CD14-positive monocyte (primary cell): ENCODE measurements around the gene SNX15. TPM values are rescaled to one million over a fixed set of nuclear protein-coding genes. Genes with fewer than 3 reads are reported as not detected.

Experiments used
- DNase-seq, 3 donors: peaks; one replicate each; pipeline ENCODE4 v3.0.0-alpha.2; 2011 to 2022
- H2AFZ ChIP-seq: 2 replicates; pipeline ENCODE4 v1.6.0; 2012; ENCODE audit warnings: mild to moderate bottlenecking, low read depth, low read length, inconsistent platforms; ENCODE audit not compliant: insufficient read depth, poor library complexity, severe bottlenecking
- H3K27ac ChIP-seq, 2 donors: 1 replicate in 1 of 2; 2 replicates in 1 of 2; pipeline ENCODE4 v1.5.1; 2012 to 2013; ENCODE audit warnings: low read length in 2 of 2, control low read depth in 1 of 2, inconsistent platforms in 1 of 2, low read depth in 1 of 2, mild to moderate bottlenecking in 1 of 2
- H3K27me3 ChIP-seq, 2 donors: one replicate each; pipeline versions ENCODE4 v1.6.0 to v1.6.1; 2011 to 2013; ENCODE audit warnings: low read length in 2 of 2; ENCODE audit not compliant: control insufficient read depth in 2 of 2, insufficient read depth in 2 of 2
- H3K36me3 ChIP-seq, 2 donors: replicated peaks in 1 of 2; 1 replicate in 1 of 2; 2 replicates in 1 of 2; pipeline versions ENCODE4 v1.5.1 to v1.6.1; 2012 to 2013; ENCODE audit warnings: low read length in 2 of 2, control low read depth in 1 of 2, inconsistent platforms in 1 of 2, mild to moderate bottlenecking in 1 of 2; ENCODE audit not compliant: insufficient read depth in 2 of 2, control insufficient read depth in 1 of 2
- H3K4me1 ChIP-seq, 2 donors: 1 replicate in 1 of 2; 2 replicates in 1 of 2; pipeline versions ENCODE4 v1.5.1 to v1.6.1; 2012 to 2013; ENCODE audit warnings: low read length in 2 of 2, control low read depth in 1 of 2, inconsistent platforms in 1 of 2, mild to moderate bottlenecking in 1 of 2, moderate library complexity in 1 of 2; ENCODE audit not compliant: insufficient read depth in 2 of 2, control insufficient read depth in 1 of 2
- H3K4me2 ChIP-seq: replicated peaks from 2 replicates; pipeline ENCODE3; 2012; ENCODE audit warnings: low read length, moderate library complexity, mild to moderate bottlenecking; ENCODE audit not compliant: poor library complexity, severe bottlenecking; ENCODE audit errors: extremely low read depth
- H3K4me3 ChIP-seq, 3 experiments: fragments of 200-600 bp in 1 of 3; sonication (generic) in 1 of 3; replicated peaks in 1 of 3; 1 replicate in 2 of 3; 2 replicates in 1 of 3; pipeline ENCODE4 v1.5.1; 2011 to 2013; ENCODE audit warnings: low read length in 3 of 3, mild to moderate bottlenecking in 3 of 3, control low read depth in 2 of 3, low read depth in 2 of 3, inconsistent platforms in 1 of 3, moderate library complexity in 1 of 3
- H3K79me2 ChIP-seq: 2 replicates; pipeline ENCODE4 v1.6.0; 2012; ENCODE audit warnings: mild to moderate bottlenecking, control low read depth, inconsistent platforms, low read length, moderate library complexity; ENCODE audit not compliant: insufficient read depth
- H3K9ac ChIP-seq: 2 replicates; pipeline ENCODE4 v1.6.0; 2017; ENCODE audit warnings: low read length, mild to moderate bottlenecking; ENCODE audit not compliant: insufficient read depth, poor library complexity, severe bottlenecking
- H3K9me3 ChIP-seq, 2 donors: replicated peaks in 1 of 2; 1 replicate in 1 of 2; 2 replicates in 1 of 2; pipeline versions ENCODE4 v1.5.1 to v1.6.1; 2012 to 2013; ENCODE audit warnings: low read length in 2 of 2, control low read depth in 1 of 2; ENCODE audit not compliant: control insufficient read depth in 1 of 2, insufficient read depth in 1 of 2
- H4K20me1 ChIP-seq: 2 replicates; pipeline ENCODE4 v1.6.0; 2012; ENCODE audit warnings: mild to moderate bottlenecking, low read length, control low read depth, moderate library complexity; ENCODE audit not compliant: insufficient read depth
- H3K27ac Mint-ChIP-seq, 7 donors: one replicate each; pipeline ENCODE4 v1.8.0; 2020; ENCODE audit warnings: mild to moderate bottlenecking in 7 of 7, mixed read lengths in 7 of 7, moderate library complexity in 6 of 7, inconsistent platforms in 2 of 7
- H3K27me3 Mint-ChIP-seq, 3 donors: one replicate each; pipeline ENCODE4 v1.8.0; 2021 to 2022; ENCODE audit warnings: low read depth in 3 of 3, mild to moderate bottlenecking in 3 of 3, mixed read lengths in 3 of 3, moderate library complexity in 3 of 3, inconsistent platforms in 1 of 3
- H3K36me3 Mint-ChIP-seq, 2 donors: one replicate each; pipeline ENCODE4 v1.8.0; 2020; ENCODE audit warnings: mixed read lengths in 2 of 2, inconsistent platforms in 1 of 2, mild to moderate bottlenecking in 1 of 2
- H3K4me1 Mint-ChIP-seq: one replicate; pipeline ENCODE4 v1.8.0; 2020; ENCODE audit warnings: mild to moderate bottlenecking, mixed read lengths
- H3K4me3 Mint-ChIP-seq, 2 donors: one replicate each; pipeline ENCODE4 v1.8.0; 2020; ENCODE audit warnings: mild to moderate bottlenecking in 2 of 2, mixed read lengths in 2 of 2, moderate library complexity in 1 of 2
- H3K9me3 Mint-ChIP-seq, 7 donors: one replicate each; pipeline ENCODE4 v1.8.0; 2020 to 2022; ENCODE audit warnings: mixed read lengths in 7 of 7, mild to moderate bottlenecking in 6 of 7, moderate library complexity in 6 of 7, inconsistent platforms in 2 of 7
- WGBS: methylation state at CpG from one replicate; pipeline ENCODE4 v1.1.5; 2013; ENCODE audit warnings: missing lambda C conversion rate; ENCODE audit not compliant: insufficient coverage; 5-methylcytosine and 5-hydroxymethylcytosine counted together
- intact Hi-C, 2 donors: fragments of 100-400 bp; cut with micrococcal nuclease; formaldehyde crosslinking; loops; one replicate each; pipeline versions ENCODE4 v1.15.0 to v1.15.1; 2023
- polyA plus RNA-seq, 3 donors: library from polyadenylated mRNA; depleted of rRNA in 1 of 3; unstranded in 2 of 3; stranded (reverse) in 1 of 3; fragments of 300-500 nt in 2 of 3; fragments of >200 nt in 1 of 3; fragmentation: Illumina TruSeq in 2 of 3; gene quantifications; 1 replicate in 2 of 3; 2 replicates in 1 of 3; pipeline ENCODE4 v1.2.3, GENCODE V29; 2012 to 2021
- TF ChIP-seq, protein P1 (sequence below): fragments of 200-600 bp; IDR thresholded peaks from one replicate; pipeline ENCODE4 v1.8.0; 2022; ENCODE audit warnings: antibody characterized with exemption, mild to moderate bottlenecking

The SNX15 gene
- polyA plus RNA-seq, 3 donors, result 16.2 to 26.7 (median 17.8) TPM

DNA sequence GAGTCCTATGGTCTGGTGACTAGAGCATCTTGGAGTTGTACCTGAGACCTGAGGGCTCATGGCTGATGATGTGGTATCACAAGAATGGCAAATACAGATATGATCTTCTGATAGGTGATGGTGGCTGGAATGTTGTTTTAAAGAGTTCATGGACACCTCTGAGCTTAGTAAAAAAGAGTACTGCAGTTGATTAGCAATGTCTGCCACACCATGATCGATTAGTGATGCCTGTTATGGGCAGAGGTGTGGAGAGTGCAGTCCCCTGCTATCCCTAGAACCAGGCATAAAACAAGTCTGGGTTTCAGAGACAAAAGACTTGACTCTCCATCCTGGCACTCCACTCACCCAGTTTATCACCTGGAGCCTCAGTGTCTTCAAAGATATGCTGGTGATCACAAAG lies 29.1 kb upstream of the SNX15 start:
- no peak overlapping the region for H3K4me2 ChIP-seq
- no peak overlapping the region for H3K9ac ChIP-seq
- Mint-ChIP-seq H3K9me3 (no peaks in the 10 kb centered on the region), H3K36me3 (peaks cover 4 to 9% of the 10 kb centered on the region in 2 donors), H3K27me3 (peaks cover 3 to 5% (median 4%) of the 10 kb centered on the region in 3 donors), H3K27ac (no peak overlapping the region), H3K4me1 (peaks cover 29% of the 10 kb centered on the region), H3K4me3 (no peak overlapping the region)
- no peak for DNase-seq
- H2AFZ ChIP-seq, result no peak overlapping the region
- H4K20me1 ChIP-seq, result no peaks in the 10 kb centered on the region
- H3K9me3 ChIP-seq, result no peaks in the 10 kb centered on the region
- intact Hi-C loops, result no loop called here
- peaks cover 14 to 16% of the 10 kb centered on the region in 2 donors for H3K4me1 ChIP-seq
- H3K27me3 ChIP-seq, result no peaks in the 10 kb centered on the region
- H3K36me3 ChIP-seq, result no peaks in the 10 kb centered on the region
- WGBS, result no CpG with 5 or more reads among the region's 1 CpG
- no peak overlapping the region for H3K27ac ChIP-seq
- no peak overlapping the region for H3K4me3 ChIP-seq
- no peaks in the 10 kb centered on the region for H3K79me2 ChIP-seq
- TF ChIP-seq, protein P1, sequence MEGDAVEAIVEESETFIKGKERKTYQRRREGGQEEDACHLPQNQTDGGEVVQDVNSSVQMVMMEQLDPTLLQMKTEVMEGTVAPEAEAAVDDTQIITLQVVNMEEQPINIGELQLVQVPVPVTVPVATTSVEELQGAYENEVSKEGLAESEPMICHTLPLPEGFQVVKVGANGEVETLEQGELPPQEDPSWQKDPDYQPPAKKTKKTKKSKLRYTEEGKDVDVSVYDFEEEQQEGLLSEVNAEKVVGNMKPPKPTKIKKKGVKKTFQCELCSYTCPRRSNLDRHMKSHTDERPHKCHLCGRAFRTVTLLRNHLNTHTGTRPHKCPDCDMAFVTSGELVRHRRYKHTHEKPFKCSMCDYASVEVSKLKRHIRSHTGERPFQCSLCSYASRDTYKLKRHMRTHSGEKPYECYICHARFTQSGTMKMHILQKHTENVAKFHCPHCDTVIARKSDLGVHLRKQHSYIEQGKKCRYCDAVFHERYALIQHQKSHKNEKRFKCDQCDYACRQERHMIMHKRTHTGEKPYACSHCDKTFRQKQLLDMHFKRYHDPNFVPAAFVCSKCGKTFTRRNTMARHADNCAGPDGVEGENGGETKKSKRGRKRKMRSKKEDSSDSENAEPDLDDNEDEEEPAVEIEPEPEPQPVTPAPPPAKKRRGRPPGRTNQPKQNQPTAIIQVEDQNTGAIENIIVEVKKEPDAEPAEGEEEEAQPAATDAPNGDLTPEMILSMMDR, result no peak

DNA sequence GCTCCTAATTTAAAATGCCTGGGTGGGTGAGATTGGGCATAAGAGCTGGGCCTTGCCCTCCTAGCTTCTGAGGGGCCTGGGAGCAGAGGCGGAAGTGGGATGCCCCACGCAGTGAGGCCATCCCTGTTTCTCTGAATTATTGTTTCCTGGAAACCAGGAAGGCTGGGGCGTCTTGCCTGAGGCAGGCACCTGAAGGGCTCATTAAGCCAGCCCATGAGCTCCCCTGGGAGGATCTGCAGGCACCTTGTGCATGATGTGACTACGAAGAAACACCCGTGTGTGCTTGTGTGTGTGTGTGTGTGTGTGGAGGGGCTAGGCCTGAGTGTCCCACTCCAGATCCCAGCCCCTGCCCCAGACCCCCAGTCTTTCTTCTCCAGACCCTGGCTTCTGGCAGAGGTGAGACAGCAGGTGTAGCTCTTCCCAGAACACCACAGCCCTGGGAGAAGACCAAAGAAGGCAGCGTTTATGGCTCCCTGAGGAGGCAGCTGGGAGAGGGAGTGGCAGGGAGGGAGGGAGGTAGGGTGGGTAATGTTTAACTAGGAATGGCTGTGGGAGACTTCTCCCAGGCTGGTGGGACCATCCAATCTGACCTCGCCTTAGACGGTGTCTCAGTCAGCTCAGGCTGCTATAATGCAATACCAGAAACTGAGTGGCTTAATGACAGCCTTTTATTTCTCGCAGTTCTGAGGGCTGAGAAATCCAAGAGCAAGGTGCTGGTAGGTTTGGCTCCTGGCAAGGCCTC lies 28.4 kb upstream of the SNX15 start:
- Histone ChIP-seq H3K9me3 (no peaks in the 10 kb centered on the region), H4K20me1 (no peaks in the 10 kb centered on the region), H3K27ac (no peak overlapping the region), H3K27me3 (no peaks in the 10 kb centered on the region), H3K36me3 (no peaks in the 10 kb centered on the region), H3K79me2 (no peaks in the 10 kb centered on the region), H2AFZ (no peak overlapping the region), H3K4me3 (no peak overlapping the region), H3K9ac (no peak overlapping the region), H3K4me2 (no peak overlapping the region), H3K4me1 (peaks cover 14 to 16% of the 10 kb centered on the region in 2 donors)
- H3K36me3 Mint-ChIP-seq, result peaks cover 2 to 8% of the 10 kb centered on the region in 2 donors
- peaks cover 3 to 5% (median 4%) of the 10 kb centered on the region in 3 donors for H3K27me3 Mint-ChIP-seq
- DNase-seq, result no peak
- H3K4me1 Mint-ChIP-seq, result peaks cover 28% of the 10 kb centered on the region
- no peak overlapping the region for H3K4me3 Mint-ChIP-seq
- WGBS, result 85% methylated on average over 7 of the region's 9 CpGs
- peak overlapping the region in 2 of 7 donors; percentile 7 to 62 for H3K27ac Mint-ChIP-seq
- intact Hi-C loops, result no loop called here
- H3K9me3 Mint-ChIP-seq, result no peaks in the 10 kb centered on the region
- TF ChIP-seq, protein P1, result no peak
